ENCODE data around the gene PCDHGB4.

GRCh38 chr5:141393267-141393666 is 5.8 kb downstream of the PCDHGB4 start:
- TF ChIP-seq CTCF (IDR thresholded peaks at IDR 0.05), result no peak
- no peak for TF ChIP-seq POLR2A (IDR thresholded peaks at IDR 0.05)

Measured in heart left ventricle (tissue), 13 donors.